HG03039 (cell line): ENCODE results near the gene CCL14.
"Not testable (repeated sequence)": the region's sequence is repeated elsewhere in the genome, so short reads cannot be mapped to it uniquely, and the experiment has no call there.

ENCODE experiments used
- ATAC-seq: cut with Tn5 transposase; IDR thresholded peaks from one replicate; pipeline ENCODE4 v1.9.1; 2021; ENCODE audit warnings: mild to moderate bottlenecking, moderate library complexity; ENCODE audit not compliant: unreplicated experiment

Gene CCL14

DNA sequence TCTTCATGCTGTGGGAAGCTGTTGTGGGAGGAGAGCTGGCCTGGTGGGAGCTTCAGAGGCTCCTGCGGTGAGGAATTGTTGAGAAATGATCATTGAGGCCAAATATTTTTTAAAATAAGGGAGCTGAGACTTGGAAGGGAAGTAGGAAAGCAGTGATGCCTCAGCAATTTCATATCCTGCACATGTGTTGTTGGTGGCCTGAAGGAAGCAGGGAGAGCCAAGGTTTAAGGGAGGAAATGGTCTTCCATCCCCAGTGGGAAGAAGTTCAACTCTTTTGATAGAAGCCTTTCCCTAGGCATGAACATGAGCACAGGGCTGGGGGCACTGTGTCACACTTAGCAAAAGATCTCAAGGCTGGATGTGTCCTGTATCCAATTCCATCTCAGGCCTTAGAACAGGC, at the start of gene CCL14:
Gene CCL14, minus strand, starts transcription at position 87 of the 400 bp plus-strand sequence. Its CDS starts 80 bp downstream, at position 7.
- no peak for ATAC-seq

- ATAC-seq = no peak
Observed at GRCh38 chr17:36036235-36036634, 49.7 kb upstream of the CCL14 start.

DNA sequence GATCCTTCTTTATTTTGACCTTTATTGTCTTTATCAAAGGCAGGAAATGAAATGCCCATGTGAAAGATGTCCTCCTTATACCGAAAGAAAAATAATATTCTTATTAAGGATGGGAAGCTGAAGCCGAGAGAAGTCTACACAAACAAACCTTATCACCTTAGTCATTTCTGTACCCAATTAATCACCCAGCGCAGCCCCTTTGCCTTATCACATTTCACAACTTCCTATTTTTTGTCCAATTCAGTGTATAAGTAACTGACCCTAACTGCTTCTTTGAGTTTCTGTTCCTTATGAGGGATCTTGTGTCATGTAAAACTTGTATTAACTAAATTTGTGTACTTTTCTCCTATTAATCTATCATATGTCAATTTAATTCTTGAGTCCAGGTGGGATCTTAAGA, 47.6 kb upstream of the CCL14 start:
- no peak for ATAC-seq

GRCh38 chr17:36030956-36031355, 44.4 kb upstream of the CCL14 start:
- no peak for ATAC-seq

GRCh38 chr17:36027761-36028160, 41.2 kb upstream of the CCL14 start:
- ATAC-seq = no peak

DNA sequence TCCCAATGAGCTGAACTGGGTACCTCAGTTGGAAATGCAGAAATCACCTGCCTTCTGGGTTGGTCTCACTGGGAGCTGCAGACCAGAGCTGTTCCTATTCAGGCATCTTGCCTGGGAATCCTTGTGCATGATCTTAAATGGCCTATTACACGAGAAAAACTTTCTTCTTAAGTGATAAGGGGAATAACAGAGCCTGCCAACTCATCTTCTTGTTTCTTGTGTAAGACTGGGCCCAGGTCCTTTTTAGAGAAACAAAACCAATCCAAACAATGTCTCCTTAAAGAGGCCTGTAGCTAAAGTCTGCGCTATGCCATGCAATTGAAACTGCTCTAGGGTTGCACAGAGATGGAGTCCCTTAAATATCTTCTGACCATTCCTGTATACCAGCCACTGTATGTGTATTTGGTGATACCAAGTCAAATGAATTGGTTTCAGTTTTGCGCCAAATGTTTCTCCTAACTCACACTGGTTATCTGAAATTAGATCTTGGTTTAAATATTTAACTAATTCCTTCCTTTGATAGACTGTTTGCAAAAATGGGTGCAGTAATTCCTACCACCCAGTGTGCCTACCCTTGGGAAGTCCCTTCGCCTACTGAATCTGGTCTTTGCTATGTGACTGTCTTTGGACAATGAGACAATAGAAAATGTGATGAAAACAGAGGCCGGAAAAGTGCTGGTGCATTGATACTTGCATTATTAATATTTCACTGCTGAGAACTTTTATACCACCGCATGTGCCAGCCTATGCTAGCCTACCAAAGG, 37.8 kb upstream of the CCL14 start:
- no peak for ATAC-seq

DNA sequence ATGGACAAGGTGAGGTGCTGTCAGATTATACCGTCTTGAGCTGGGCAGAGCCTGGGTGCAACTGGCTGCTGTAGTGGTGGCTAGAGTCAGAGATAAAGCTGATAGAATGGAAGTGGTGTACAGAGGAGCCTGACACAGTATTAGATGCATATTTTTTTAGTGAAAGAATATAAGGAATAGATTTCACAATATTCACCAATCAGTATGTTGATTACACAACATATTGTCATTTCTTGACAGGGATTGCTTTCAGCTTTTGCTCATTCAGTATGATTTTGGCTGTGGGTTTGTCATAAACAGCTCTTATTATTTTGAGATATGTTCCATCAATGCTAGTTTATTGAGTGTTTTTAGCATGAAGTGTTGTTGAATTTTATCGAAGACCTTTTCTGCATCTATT, 32.9 kb upstream of the CCL14 start:
- no peak for ATAC-seq

DNA sequence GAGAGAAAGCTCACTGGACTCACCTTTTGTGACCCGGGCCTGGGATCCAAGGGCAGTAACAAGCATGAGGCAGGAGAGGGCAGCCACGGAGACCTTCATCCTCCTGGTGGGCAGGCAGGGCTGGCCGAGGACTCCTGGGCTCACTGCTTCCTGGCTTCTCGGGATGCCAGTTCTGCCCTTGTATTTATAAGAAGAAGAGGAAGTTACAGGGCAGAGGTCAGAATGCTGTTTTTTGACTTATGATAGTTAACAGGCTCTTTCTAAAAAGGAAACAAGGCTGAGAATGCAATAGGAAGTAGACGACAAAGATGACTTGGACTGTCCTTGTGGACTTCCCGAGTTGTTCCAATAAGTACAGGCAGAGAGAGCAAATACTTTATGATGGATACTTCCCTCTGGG, 31.3 kb upstream of the CCL14 start, which contains the start of gene CCL23:
Gene CCL23, minus strand, starts transcription at position 174 of the 400 bp plus-strand sequence. Its CDS starts 75 bp downstream, at position 99.
- ATAC-seq = no peak

DNA sequence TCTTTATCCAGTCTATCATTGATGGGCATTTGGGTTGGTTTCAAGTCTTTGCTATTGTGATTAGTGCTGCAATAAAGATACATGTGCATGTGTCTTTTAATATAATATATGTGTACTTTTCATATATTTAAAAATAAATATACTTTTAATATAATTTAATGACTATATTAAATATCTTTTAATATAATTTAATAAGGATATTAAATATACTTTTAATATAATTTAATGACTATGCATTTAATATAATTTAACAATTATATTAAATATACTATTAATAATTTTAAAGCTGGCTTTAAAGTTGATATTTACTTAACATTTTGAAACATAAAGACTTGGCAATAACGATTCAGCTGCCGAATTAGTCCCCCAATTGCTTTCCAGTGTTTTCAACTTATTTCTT, 30.0 kb upstream of the CCL14 start:
- no peak for ATAC-seq

GRCh38 chr17:36015895-36016294, 29.4 kb upstream of the CCL14 start:
- not testable (repeated sequence) for ATAC-seq

- ATAC-seq = no peak
Observed at GRCh38 chr17:36014946-36015345, 28.4 kb upstream of the CCL14 start.

DNA sequence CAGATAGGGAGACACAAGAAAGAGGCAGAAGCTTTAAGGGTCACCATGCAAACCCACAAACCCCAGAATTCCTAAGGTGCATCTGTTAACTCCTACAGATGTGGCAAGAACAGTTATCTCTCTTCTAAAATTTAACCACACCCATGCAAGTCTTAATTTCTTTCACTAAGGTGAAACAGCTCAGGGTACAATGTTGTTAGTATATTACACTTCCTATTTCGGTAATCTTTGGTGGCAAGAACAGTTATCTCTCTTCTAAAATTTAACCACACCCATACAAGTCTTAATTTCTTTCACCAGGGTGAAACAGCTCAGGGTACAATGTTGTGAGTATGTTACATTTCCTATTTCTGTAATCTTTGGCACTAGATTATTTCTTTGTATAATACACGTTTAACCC, 24.7 kb upstream of the CCL14 start:
- ATAC-seq = no peak

GRCh38 chr17:36008998-36009665, 22.6 kb upstream of the CCL14 start:
- no peak for ATAC-seq

GRCh38 chr17:36004594-36005108, 18.1 kb upstream of the CCL14 start:
- ATAC-seq = no peak

DNA sequence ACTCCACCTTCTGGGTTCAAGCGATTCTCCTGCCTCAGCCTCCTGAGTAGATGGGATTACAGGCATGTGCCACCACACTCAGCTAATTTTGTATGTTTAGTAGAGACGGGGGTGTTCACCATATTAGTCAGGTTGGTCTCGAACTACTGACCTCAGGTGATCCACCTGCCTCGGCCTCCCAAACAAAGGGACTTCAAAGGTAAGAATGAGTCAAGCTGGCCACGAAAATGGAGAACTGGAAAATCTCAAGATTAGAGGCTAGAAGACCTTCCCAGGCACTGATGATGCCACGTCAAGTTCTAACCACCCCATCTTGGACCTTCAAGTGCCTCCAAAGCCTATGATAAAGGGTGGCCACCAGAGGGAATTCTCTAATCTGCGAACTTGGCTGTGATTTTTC, 16.1 kb upstream of the CCL14 start:
- no peak for ATAC-seq

- ATAC-seq = no peak
Observed at GRCh38 chr17:36001862-36002603, 15.5 kb upstream of the CCL14 start.

- ATAC-seq = no peak
Observed at GRCh38 chr17:36001110-36001771, 14.7 kb upstream of the CCL14 start, which contains the start of gene CCL15. TSS of gene CCL15 (minus strand) at chr17:36001553. CDS start at chr17:36001492, 61 bp downstream.

GRCh38 chr17:36000732-36001109, 14.2 kb upstream of the CCL14 start:
- ATAC-seq = no peak

GRCh38 chr17:35998756-35999155, 12.2 kb upstream of the CCL14 start:
- ATAC-seq = no peak

- no peak for ATAC-seq
Observed at GRCh38 chr17:35998018-35998545, 11.6 kb upstream of the CCL14 start.

- ATAC-seq = not testable (repeated sequence)
Observed at GRCh38 chr17:35995346-35995745, 8.8 kb upstream of the CCL14 start.
